Superior temporal gyrus (tissue), 1 donor: Measurements from ENCODE around the gene CHD5.
"Not testable (repeated sequence)": the region's sequence is repeated elsewhere in the genome, so short reads cannot be mapped to it uniquely, and the experiment has no call there.

ENCODE experiments used
- DNase-seq: peaks from one replicate; pipeline ENCODE4 v3.0.0-alpha.2; 2016; ENCODE audit errors: extremely low spot score

CHD5 gene

GRCh38 chr1:6180268-6180706 is at the start of gene CHD5:
Gene CHD5 (minus strand): TSS chr1:6180321. CDS start chr1:6180023, 298 bp downstream.
- no peak for DNase-seq

GRCh38 chr1:6225651-6226050 is 45.5 kb upstream of the CHD5 start:
- no peak for DNase-seq

- no peak for DNase-seq
Observed at GRCh38 chr1:6224718-6225117, 44.6 kb upstream of the CHD5 start.

- no peak for DNase-seq
Observed at GRCh38 chr1:6223617-6224016, 43.5 kb upstream of the CHD5 start.

- DNase-seq = no peak
Observed at GRCh38 chr1:6222636-6223035, 42.5 kb upstream of the CHD5 start.

- DNase-seq = no peak
Observed at GRCh38 chr1:6221210-6221784, 41.2 kb upstream of the CHD5 start.

GRCh38 chr1:6220236-6220635 is 40.1 kb upstream of the CHD5 start:
- no peak for DNase-seq

- DNase-seq = not testable (repeated sequence)
Observed at GRCh38 chr1:6219641-6220040, 39.5 kb upstream of the CHD5 start.

GRCh38 chr1:6218375-6219164 is 38.4 kb upstream of the CHD5 start:
- no peak for DNase-seq

GRCh38 chr1:6212193-6212959 is 32.3 kb upstream of the CHD5 start:
- no peak for DNase-seq

- DNase-seq = no peak
Observed at GRCh38 chr1:6211731-6212130, 31.6 kb upstream of the CHD5 start.

GRCh38 chr1:6210591-6211355 is 30.7 kb upstream of the CHD5 start:
- DNase-seq = no peak

GRCh38 chr1:6209661-6210580 is 29.8 kb upstream of the CHD5 start:
- no peak for DNase-seq

- peak; percentile 41 for DNase-seq
Observed at GRCh38 chr1:6208723-6209660, 28.9 kb upstream of the CHD5 start.

- no peak for DNase-seq
Observed at GRCh38 chr1:6207921-6208320, 27.8 kb upstream of the CHD5 start.

- DNase-seq = no peak
Observed at GRCh38 chr1:6207075-6207885, 27.2 kb upstream of the CHD5 start.

GRCh38 chr1:6206520-6206855 is 26.4 kb upstream of the CHD5 start:
- DNase-seq = no peak

GRCh38 chr1:6205849-6206519 is 25.9 kb upstream of the CHD5 start, which contains the start of gene RNF207:
Gene RNF207 (plus strand): TSS chr1:6206119. CDS start chr1:6206536, 417 bp downstream.
- no peak for DNase-seq
